ENCODE results near the gene DVL1. TPM values are rescaled to one million over a fixed set of nuclear protein-coding genes. Genes with fewer than 3 reads are reported as not detected.

Gene DVL1
- total and polyA plus RNA-seq, 9 of the 15 experiments (the other 6 are each of a cell fraction or from before 2014, with no cell fraction given), result 0.62 to 135 (median 24.3) TPM

GRCh38 chr1:1314678-1315335, 34.4 kb downstream of the DVL1 start:
- peaks cover 89% of the 10 kb centered on the region for H3K36me3 ChIP-seq (ENCODE audit: control insufficient read depth, insufficient read depth, low read length)
- H3K4me1 ChIP-seq (replicated peaks in 1 of 2; ENCODE audit: control insufficient read depth in 2 of 2, insufficient read depth in 2 of 2, low read length in 2 of 2), result peaks cover 31 to 88% of the 10 kb centered on the region in 2 experiments
- ATAC-seq (no peak), DNase-seq (ENCODE audit: extremely low read depth in 1 of 4, low spot score in 3 of 4) (no peak), FAIRE-seq (no peak)
- peaks cover 22% of the 10 kb centered on the region for H4K20me1 ChIP-seq (replicated peaks; ENCODE audit: control insufficient read depth, insufficient read depth, low read length)
- H3K79me2 ChIP-seq (ENCODE audit: control insufficient read depth, insufficient read depth, low read length), result peaks cover 36% of the 10 kb centered on the region
- POLR2A ChIA-PET, result interaction anchor here (0.6 to 1.4 kb wide), 6 partner anchors 9 to 217 kb away, joined by 3 to 7 read pairs (median 3); no protein-coding TSS in a partner anchor
- in situ Hi-C loops (cut with MboI) (no loop called here), intact Hi-C loops (cut with micrococcal nuclease) (no loop called here)
- H3K9me1 ChIP-seq (ENCODE audit: control insufficient read depth, insufficient read depth, low read length), result peaks cover 6% of the 10 kb centered on the region
- no peak overlapping the region for H3K4me3 ChIP-seq
- H3K9me3 ChIP-seq (replicated peaks; ENCODE audit: control insufficient read depth, insufficient read depth, low read depth, low read length), result no peaks in the 10 kb centered on the region
- BruUV-seq (replicated peaks), result no TSS peak
- 91% methylated on average over 20 of the region's 23 CpGs for WGBS (ENCODE audit: insufficient coverage, low coverage, missing lambda C conversion rate)
- peak overlapping the region; percentile 64 for H3K27ac ChIP-seq (ENCODE audit: extremely low read depth, low read depth, low read length)
- H2AFZ ChIP-seq (ENCODE audit: low read depth, low read length), result no peak overlapping the region
- no peaks in the 10 kb centered on the region for H3K27me3 ChIP-seq (ENCODE audit: control insufficient read depth in 2 of 2, insufficient read depth in 2 of 2, low read length in 2 of 2)
- H3K9ac ChIP-seq (ENCODE audit: insufficient read depth in 1 of 2, low read depth in 2 of 2, low read length in 2 of 2), result peak overlapping the region; percentile 13 to 84; a peak in 2 of 4 replicates
- H3K4me2 ChIP-seq (ENCODE audit: insufficient read depth, low read length), result no peak overlapping the region; the same call in 1 of the 2 replicates
- CTCF ChIA-PET (ENCODE audit: low intra/inter-chr PET ratio), result no interaction called here
- TF ChIP-seq DPF2 (IDR thresholded peaks at IDR 0.05) (no peak), SAFB (IDR thresholded peaks at IDR 0.05; ENCODE audit: borderline replicate concordance, low read depth, low read length) (no peak), HNRNPK (IDR thresholded peaks at IDR 0.05; ENCODE audit: low read depth, low read length, poor library complexity, severe bottlenecking) (no peak), RBFOX2 (IDR thresholded peaks at IDR 0.05; ENCODE audit: low read depth, low read length) (peak; percentile 53; the same call in 1 of the 2 replicates), POLR2A (conservative IDR thresholded peaks at IDR 0.05) (peak; percentile 62), BCL6 (CRISPR knock-in tag; IDR thresholded peaks at IDR 0.05) (no peak), ZFX (CRISPR knock-in tag; IDR thresholded peaks at IDR 0.05) (0 out of 2 replicates have a peak, but pooled peaks have one; percentile 1), CSDE1 (IDR thresholded peaks at IDR 0.05) (no peak), ELF4 (CRISPR knock-in tag; IDR thresholded peaks at IDR 0.05) (no peak), RBM39 (optimal IDR thresholded peaks at IDR 0.05; ENCODE audit: low read depth, low read length) (peak; percentile 26), SP1 (CRISPR knock-in tag; IDR thresholded peaks at IDR 0.05) (peak; percentile 44; the same call in 1 of the 2 replicates), ARID4B (CRISPR knock-in tag; IDR thresholded peaks at IDR 0.05) (0 out of 2 replicates have a peak, but pooled peaks have one; percentile 27), SUPT5H (IDR thresholded peaks at IDR 0.05) (0 out of 2 replicates have a peak, but pooled peaks have one; percentile 53), ZBTB1 (CRISPR knock-in tag; IDR thresholded peaks at IDR 0.05; ENCODE audit: borderline replicate concordance, low read depth) (no peak), MCM5 (IDR thresholded peaks at IDR 0.05; ENCODE audit: low read depth) (no peak), TAF9B (IDR thresholded peaks at IDR 0.05; ENCODE audit: partially characterized antibody) (no peak), ZKSCAN3 (CRISPR knock-in tag; IDR thresholded peaks at IDR 0.05) (no peak), CHD2 (IDR thresholded peaks at IDR 0.05; ENCODE audit: low read depth, low read length) (no peak)
- TF ChIP-seq, protein P1, sequence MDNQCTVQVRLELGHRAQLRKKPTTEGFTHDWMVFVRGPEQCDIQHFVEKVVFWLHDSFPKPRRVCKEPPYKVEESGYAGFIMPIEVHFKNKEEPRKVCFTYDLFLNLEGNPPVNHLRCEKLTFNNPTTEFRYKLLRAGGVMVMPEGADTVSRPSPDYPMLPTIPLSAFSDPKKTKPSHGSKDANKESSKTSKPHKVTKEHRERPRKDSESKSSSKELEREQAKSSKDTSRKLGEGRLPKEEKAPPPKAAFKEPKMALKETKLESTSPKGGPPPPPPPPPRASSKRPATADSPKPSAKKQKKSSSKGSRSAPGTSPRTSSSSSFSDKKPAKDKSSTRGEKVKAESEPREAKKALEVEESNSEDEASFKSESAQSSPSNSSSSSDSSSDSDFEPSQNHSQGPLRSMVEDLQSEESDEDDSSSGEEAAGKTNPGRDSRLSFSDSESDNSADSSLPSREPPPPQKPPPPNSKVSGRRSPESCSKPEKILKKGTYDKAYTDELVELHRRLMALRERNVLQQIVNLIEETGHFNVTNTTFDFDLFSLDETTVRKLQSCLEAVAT (IDR thresholded peaks at IDR 0.05), result no peak
- TF ChIP-seq, protein P2, sequence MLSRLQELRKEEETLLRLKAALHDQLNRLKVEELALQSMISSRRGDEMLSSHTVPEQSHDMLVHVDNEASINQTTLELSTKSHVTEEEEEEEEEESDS (CRISPR knock-in tag; IDR thresholded peaks at IDR 0.05), result no peak
